NCI-H345 treated with DMSO at 0.1 percent for 48 hours (cell line): Measurements from ENCODE around the gene PTPRK.

Experiments
- DNase-seq: peaks from one replicate; lab custom pipeline; 2025; ENCODE audit not compliant: unreplicated experiment; lab: John Stamatoyannopoulos, UW

Gene PTPRK

GRCh38 chr6:128156321-128157111, 363.9 kb downstream of the PTPRK start:
- no peak for DNase-seq

DNA sequence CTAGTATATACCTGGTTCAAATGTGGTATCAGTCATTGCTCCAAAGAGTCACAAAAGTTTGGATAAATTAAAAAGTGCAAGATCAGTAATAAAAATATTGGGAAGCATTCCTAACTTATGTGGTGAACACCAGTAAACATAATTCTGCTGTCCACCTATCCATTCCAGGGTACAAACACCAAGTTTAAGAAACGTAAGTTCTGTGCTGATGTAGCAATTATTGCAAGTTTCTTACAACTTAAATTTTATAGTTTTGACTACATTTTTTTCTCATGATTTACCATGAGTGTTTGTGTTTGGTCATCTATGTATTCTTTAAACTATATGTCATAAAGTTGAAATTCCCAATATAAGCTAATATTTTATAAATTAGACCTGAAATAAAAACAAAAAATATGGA, 364.6 kb downstream of the PTPRK start:
- DNase-seq: no peak

DNA sequence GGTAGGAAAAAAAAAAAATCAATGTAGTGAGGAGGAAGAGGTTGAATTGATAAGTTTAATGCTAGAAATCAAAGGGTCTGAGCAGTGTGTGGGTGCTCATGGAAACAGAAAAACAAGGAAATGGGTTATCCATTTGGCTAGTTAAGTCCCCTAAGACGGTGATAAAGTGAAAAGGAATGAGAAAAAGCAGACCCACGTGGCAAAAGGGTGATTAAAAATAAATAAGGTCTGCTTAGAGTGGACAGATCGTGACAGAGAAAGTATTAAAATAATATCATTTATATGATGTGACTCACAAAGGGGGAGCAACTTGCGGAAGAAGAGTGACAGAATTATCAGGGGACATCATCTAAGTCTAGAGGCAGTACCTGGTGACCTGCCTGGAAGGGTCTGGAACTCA, 367.8 kb downstream of the PTPRK start:
- no peak for DNase-seq

GRCh38 chr6:128150376-128150775, 370.0 kb downstream of the PTPRK start:
- DNase-seq: no peak

DNA sequence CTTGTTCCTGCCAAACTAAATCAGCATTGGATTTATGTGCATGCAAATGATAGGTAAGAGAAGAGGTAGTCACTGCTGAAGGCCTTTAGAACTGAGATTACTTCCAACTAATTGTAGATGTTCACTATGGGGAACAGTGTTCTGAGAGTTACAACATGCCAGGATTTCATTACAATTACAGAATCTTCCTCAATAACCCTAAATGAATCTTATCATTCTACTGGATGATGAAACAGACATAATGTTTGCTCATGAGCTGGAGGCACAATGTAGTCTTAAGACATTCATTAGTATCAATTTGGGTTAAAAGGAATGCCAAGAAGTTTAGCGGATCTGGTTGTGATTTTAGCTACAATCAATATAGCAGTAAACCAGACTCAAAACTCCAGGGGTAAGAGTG, 370.6 kb downstream of the PTPRK start:
- no peak for DNase-seq

DNA sequence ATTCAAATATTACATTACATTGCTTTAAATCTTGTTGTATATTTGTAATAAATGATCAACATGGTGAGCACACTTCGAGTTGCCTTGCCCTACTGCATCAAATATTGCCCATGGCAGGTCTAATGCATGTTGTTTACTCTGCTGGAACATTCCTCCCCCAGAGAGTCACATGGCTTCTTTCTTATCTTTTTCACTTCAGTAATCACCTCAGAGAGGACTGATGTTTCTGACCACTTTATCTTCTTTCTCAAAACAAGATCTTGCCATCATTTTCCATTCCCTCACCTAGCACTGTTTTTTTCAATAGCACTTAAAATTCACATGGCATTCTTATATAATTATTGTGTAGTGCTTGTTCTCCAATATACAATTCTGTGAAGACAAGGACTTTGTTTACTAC, 376.1 kb downstream of the PTPRK start:
- DNase-seq: no peak

DNA sequence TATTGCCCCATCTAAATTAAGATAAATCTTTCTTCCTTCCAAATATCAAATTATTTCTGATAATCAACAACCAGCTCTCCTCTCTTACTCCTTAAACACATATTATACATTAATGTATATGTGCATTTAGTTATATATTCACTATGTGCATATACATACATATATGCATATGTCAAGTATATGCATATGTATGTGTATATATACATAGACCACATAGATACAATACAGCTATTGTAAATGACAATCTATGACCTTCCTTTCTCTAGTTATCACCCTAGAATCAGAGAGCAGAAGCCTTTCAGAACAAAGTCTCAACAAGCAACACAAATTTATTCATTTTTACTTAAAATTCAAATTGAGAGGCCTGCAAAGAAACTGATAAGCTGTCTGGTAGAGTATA, 378.5 kb downstream of the PTPRK start:
- DNase-seq: no peak

DNA sequence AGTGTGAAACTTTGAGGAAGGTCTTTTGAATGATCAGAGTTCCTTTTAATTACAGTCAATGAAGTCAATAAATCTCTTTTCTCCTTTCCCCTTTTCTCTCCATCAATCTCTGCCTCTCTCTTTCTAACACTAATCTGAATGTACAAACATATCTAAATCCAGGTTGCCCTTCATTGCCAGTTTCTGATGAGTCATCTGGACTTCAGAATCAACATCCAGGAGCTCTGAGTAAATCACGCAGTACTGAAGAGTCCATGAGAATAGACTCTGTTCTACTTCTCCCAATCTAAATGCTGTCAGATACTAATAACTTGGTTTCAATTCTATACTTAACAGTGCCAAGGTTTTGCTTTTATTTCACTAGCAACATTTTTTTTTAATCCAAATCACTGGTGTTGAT, 380.9 kb downstream of the PTPRK start:
- no peak for DNase-seq

- DNase-seq: no peak
Measured at GRCh38 chr6:128138694-128139093, 381.7 kb downstream of the PTPRK start.

DNA sequence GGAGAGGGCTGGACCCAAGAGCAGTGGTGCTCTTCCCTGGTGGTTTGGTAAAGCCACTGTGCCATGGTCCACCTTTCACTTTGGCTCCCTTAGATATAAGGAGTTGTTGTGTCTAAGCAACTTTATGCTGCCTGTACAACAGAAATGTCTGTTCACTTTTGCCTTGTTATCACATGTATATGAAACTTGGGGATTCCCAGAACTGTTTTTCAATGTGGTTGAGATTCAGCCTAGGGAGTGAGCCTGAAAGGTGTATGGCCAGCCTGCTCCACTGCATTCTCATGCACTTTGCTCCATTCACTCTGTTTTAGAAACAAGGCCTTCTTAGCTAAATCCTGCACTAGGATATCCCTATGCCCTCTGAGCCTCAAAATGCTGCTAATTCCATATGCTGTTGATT, 385.1 kb downstream of the PTPRK start:
- DNase-seq: no peak

DNA sequence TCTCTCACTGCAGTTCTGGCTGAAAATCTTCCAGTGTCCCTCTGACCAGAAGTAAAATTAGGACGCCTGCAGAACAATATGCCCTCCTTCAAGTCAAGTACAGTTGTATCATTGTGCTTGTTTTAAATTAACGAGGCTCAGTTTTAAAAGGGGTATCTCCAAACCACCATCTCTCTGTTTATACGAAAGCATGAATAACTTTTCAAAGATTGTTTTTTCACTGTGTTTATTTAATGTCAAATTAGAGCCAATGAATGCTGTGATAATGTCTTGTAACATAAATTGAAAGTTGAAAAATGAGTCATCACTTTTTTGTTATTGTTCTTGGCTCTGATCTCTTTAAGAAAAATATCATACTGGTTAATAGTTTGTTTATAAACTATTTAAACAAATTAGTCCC, 388.8 kb downstream of the PTPRK start:
- no peak for DNase-seq

DNA sequence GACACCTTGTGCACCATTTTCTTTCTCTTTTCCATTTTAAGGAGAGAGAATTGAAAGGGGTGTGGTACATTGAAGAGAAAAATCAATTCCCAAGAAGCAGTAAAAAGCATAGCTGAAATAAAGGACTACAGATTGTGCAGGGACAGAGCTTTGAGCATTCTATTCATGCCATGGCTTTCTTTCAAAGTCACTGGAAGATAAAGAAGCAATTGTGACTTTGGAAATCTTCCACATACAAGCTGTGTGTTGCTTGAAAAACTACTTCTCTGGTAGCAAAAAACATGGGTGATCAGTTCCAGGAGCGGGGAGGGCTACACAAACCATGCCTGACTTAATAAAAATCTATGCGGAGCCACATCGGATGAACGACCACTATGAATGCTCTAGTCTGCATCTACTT, 389.4 kb downstream of the PTPRK start:
- DNase-seq: no peak

DNA sequence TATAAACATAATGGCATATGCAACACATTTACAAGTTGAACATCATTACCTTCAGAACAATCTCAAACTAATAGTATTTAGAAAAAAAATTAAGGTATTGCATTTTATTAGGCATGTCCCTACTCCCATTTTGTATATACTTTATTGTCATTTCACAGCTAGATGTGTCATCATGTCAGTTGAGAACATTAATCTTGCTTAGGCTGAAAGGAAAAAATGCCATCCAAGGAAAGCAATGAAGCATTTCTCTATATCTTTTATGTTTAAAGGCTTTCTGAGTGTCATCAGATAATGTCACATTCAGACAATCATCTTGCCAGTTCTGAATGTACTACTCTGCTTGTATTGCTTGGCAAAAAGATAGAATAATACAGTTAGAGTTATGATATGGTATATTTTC, 390.7 kb downstream of the PTPRK start:
- DNase-seq: no peak

- DNase-seq: no peak
Measured at GRCh38 chr6:128127650-128128049, 392.7 kb downstream of the PTPRK start.

- DNase-seq: no peak
Measured at GRCh38 chr6:128124713-128125112, 395.7 kb downstream of the PTPRK start.

DNA sequence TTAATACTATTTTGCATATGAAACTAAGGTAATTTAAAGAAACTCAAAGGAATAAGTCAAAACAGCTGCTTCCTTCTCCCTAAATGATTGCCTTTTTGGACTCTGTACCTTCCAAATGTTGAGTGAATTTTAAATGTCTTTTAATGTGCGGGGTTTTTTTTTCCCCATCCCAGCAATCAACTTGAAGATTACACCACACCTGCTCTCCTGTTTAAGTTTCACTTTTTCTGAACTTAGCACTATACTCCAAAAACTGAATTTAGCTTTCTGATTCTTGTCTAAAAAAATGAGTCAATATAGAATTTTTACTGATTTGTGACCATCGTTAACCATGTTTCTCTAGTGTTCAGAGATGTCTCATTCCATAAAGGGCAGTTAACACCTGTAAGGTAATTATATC, 398.8 kb downstream of the PTPRK start:
- no peak for DNase-seq

GRCh38 chr6:128121190-128121589, 399.2 kb downstream of the PTPRK start:
- no peak for DNase-seq

DNA sequence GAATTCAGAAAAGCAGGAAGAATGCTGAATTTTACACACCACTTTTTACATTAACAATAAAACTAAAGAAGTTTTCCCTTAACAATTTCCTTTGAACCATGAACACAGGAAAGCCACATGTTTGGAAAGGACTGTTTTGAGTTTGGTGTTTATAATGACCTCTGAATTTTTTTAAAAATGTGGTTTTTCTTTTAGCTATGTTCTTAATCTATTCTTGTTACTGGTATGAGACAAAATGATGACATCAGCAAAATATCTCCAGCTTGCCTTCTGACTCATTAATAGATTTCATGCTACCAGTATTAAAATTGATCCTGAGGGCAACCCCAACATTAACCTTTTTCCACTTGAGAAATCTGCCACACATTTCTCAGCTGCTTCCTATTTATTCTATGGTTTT, 402.0 kb downstream of the PTPRK start:
- DNase-seq: no peak

DNA sequence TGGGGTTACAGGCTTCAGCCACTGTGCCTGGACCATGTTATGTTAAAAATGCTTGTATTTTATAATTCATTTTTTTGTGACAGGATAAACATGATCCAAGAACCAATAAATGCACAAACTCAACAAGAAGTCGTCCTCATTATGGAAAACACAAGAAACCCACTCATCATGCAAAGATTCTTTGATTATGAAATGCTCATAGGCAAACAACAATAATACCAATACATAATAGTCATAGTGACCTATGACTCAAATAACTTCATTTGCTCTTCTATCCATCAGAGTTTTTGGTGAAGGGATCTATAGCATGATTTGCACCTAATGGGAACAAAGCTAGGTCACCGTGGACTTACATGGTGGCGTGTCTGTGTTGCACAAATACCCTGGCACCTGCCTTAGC, 402.5 kb downstream of the PTPRK start:
- DNase-seq: no peak

DNA sequence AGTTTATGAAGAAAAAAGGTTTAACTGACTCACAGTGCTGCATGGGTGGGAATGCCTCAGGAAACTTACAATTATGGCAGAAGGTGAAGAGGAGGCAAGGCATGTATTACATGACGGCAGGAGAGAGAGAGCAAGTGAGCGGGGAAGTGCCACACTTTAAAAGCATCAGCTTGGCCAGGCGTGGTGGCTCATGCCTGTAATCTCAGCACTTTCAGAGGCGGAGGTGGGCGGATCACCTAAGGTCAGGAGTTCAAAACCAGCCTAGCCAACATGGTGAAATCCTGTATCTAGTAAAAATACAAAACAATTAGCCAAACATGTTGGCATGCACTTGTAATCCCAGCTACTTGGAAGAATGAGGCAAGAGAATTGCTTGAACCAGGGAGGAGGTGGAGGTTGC, 406.2 kb downstream of the PTPRK start:
- DNase-seq: no peak

DNA sequence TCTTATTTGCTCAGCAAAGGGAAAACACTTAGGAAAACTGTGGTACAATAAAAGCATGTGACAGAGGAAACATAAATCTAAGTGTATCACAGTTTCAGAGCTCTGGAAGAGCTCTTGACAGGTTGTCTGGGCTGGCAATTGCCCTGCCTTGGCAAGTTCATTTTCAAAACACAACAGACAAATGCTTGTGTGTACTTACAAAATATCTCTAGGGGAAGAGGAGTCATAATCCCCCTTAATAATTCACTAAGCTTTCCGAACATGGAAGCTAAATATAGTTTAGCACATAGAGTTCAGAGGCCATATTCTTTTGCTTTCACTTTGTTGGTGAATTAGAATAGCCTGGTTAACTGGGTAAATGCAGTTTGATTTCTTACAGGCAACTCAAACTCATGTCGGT, 407.9 kb downstream of the PTPRK start:
- no peak for DNase-seq

GRCh38 chr6:128111096-128111495, 409.3 kb downstream of the PTPRK start:
- no peak for DNase-seq

DNA sequence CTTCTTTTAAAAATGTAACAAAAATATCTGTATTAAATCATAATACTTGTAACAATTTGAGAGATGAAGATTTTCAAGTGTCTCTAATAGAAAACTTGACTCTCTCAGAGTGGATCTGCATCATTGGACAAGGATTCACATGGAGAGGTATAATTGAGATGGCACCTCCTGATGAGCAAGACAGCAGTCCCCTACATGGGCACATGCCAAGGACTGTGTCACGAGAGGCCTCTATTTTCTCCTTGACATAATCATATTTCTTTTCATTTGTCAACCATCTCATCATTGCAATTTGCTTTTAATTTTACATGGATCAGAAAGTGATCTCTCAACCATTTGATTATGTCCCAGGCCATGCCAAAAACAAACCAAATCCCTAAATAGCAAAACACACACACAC, 412.7 kb downstream of the PTPRK start:
- DNase-seq: no peak
